ENCODE results near the gene APMAP. TPM values are rescaled to one million over a fixed set of nuclear protein-coding genes. Genes with fewer than 3 reads are reported as not detected.

Gene APMAP
- total and polyA plus RNA-seq, 8 donors = 20.8 to 47.8 (median 28.4) TPM

DNA sequence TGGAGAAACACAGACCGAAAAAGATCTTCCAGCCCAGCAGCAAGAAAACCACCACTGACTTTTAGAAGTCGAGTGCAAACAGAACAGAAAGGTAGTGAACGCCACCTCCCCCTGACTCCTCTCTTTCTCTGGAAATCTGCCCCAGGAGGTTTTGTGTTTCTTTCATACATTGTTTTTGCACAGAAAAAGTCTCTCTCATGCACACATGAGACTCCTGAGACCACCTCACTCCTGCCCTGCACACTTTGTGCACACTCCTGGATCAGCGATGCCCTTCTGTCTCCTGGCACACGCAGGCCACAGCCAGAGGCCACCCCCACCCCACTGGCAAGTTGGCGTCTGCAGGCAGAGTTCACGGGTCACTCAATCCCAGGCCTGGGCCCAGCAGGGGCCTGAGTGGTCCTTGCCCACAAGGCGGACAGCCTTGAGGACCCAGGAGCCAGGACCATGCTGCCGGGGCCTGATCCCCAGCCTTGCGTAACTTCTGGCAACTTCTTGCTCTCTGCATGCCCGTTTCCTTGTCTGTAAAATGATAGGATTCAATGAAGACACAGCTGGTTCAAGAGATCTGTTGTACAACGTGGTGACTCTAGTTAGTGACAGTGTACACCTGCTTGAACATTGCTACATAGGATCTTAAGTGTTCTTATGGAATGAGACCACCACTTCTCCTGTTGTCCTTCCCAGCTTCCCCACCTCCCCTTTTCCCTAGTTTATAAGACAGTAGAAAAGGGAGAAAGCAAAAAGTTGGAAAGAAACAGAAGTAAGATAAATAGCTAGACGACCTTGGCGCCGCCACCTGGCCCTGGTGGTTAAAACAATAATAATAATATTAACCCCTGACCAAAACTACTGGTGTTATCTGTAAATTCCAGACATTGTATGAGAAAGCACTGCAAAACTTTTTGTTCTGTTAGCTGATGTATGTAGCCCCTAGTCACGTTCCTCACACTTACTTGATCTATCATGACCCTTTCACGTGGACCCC is 73.7 kb downstream of the APMAP start:
- H3K9me3 ChIP-seq = no peaks in the 10 kb centered on the region
- TF ChIP-seq, protein P1, sequence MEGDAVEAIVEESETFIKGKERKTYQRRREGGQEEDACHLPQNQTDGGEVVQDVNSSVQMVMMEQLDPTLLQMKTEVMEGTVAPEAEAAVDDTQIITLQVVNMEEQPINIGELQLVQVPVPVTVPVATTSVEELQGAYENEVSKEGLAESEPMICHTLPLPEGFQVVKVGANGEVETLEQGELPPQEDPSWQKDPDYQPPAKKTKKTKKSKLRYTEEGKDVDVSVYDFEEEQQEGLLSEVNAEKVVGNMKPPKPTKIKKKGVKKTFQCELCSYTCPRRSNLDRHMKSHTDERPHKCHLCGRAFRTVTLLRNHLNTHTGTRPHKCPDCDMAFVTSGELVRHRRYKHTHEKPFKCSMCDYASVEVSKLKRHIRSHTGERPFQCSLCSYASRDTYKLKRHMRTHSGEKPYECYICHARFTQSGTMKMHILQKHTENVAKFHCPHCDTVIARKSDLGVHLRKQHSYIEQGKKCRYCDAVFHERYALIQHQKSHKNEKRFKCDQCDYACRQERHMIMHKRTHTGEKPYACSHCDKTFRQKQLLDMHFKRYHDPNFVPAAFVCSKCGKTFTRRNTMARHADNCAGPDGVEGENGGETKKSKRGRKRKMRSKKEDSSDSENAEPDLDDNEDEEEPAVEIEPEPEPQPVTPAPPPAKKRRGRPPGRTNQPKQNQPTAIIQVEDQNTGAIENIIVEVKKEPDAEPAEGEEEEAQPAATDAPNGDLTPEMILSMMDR (IDR thresholded peaks at IDR 0.05) = no peak
- no peaks in the 10 kb centered on the region for H3K36me3 ChIP-seq
- ATAC-seq = peak; percentile 57 to 66 (median 62)
- H3K27me3 ChIP-seq = no peaks in the 10 kb centered on the region
- 28 to 31% methylated on average over 17 of the region's 17 CpGs for WGBS, 2 donors
- H3K4me1 ChIP-seq = peaks cover 5 to 8% (median 7%) of the 10 kb centered on the region in 3 donors
- H3K27ac ChIP-seq = no peak overlapping the region
- intact Hi-C loops (cut with DNase I) = loop anchor here in 2 of 3 donors (10.0 kb wide), 2 partner anchors 754 to 764 kb away; no protein-coding TSS in a partner anchor
- no peak for FAIRE-seq
- peak in 1 of 6 donors; percentile 68 for DNase-seq
- H3K4me3 ChIP-seq = no peak overlapping the region

DNA sequence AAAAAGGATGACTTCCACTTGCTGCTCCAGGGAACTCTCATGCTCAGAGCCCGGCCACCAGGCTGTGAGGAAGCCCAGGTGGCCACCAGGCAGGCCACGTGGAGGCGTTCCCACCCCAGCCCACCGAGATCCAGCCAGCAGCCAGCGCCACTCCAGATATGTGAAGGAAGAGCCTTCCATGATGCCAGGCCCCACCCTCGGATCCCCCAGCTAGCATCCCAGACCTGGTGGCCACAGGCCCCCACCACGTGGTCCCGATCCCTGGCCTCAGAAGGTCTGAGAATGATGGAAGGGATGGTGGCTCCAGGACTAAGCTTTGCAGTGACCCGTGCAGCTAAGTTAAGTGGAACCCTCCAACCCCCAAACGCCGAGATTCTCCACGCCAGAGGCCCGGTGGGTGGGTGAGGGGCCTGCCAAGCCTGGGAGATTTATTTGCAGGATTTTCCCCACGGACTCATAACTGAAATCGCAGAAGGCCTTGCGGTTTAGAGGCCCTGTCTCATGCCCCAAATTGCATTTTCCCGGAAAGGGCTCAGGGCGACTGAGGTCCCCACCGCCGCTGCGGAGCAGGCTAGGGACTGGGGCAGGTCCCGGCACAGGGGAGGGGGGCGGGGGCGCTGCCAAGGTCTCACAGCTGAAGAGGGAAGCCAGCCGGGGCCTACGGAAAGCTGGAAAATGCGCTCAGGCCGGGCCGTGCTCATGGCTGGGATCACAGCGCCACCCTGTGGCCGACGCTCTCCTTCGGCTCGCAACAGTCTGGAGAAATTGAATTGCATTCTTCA is 74.6 kb downstream of the APMAP start:
- WGBS, 2 donors = 32% methylated on average over 33 to 34 of the region's 34 CpGs
- ATAC-seq (peak; percentile 97 to 99 (median 99)), DNase-seq (peak; percentile 66 to 91 (median 76)), FAIRE-seq (no peak)
- no peaks in the 10 kb centered on the region for H3K27me3 ChIP-seq
- H3K27ac ChIP-seq = no peak overlapping the region
- peaks cover 5 to 8% (median 7%) of the 10 kb centered on the region in 3 donors for H3K4me1 ChIP-seq
- intact Hi-C loops (cut with DNase I) = loop anchor here in 2 of 3 donors (10.0 kb wide), 2 partner anchors 753 to 763 kb away; no protein-coding TSS in a partner anchor
- H3K9me3 ChIP-seq = no peaks in the 10 kb centered on the region
- TF ChIP-seq, protein P1 (IDR thresholded peaks at IDR 0.05) = peak; percentile 79 to 91 (median 87)
- no peaks in the 10 kb centered on the region for H3K36me3 ChIP-seq
- H3K4me3 ChIP-seq = no peak overlapping the region

DNA sequence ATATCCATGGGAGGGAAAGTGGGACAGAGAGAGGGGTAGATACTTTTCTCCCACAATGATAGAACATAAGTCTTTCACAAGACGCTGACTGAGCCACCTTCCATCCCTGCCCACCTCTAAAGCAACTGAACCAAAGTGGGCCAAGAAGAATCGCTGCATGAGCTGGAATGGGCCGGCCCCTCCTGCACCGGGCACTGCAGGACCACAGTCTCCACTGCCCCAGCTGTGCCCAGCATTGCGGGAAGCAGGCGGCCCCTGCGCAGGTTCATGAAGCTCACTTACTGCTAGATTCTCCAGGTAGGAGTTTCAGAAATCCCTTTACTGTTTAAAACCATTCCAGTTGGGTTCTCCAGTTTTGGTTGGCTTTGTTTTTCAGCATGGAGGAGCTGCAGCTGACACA is 75.5 kb downstream of the APMAP start:
- no peak overlapping the region for H3K4me3 ChIP-seq
- ATAC-seq = no peak
- intact Hi-C loops (cut with DNase I) = loop anchor here in 2 of 3 donors (10.0 kb wide), 2 partner anchors 752 to 762 kb away; no protein-coding TSS in a partner anchor
- no peaks in the 10 kb centered on the region for H3K27me3 ChIP-seq
- H3K9me3 ChIP-seq = no peaks in the 10 kb centered on the region
- TF ChIP-seq, protein P1 (IDR thresholded peaks at IDR 0.05) = no peak
- WGBS, 2 donors = 86 to 92% methylated on average over 7 of the region's 7 CpGs
- DNase-seq = peak in 1 of 6 donors; percentile 50
- no peak for FAIRE-seq
- H3K27ac ChIP-seq = no peak overlapping the region
- H3K36me3 ChIP-seq = no peaks in the 10 kb centered on the region
- peaks cover 5 to 8% (median 7%) of the 10 kb centered on the region in 3 donors for H3K4me1 ChIP-seq

DNA sequence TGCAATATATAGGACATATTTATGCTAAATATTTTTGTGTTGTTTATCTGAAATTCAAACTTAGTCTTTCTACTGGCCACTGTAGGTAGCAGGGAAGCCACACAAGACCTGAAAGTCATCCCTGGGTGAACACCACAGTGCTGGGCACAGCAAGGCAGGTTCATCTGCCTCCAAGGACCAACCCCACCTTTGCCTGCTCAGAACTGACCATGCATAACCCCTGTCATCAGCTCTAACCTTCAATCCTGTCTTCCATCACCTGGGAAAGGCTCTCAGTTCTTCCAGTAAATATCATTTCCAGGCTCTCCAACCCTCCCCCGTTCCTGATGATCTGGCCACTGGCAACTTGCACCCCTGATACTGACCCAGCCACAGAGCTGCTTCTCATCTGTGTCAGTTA is 76.1 kb downstream of the APMAP start:
- FAIRE-seq (no peak), ATAC-seq (no peak), DNase-seq (no peak)
- Histone ChIP-seq H3K36me3 (no peaks in the 10 kb centered on the region), H3K4me1 (peaks cover 5 to 8% (median 7%) of the 10 kb centered on the region in 3 donors), H3K4me3 (no peak overlapping the region), H3K27me3 (no peaks in the 10 kb centered on the region), H3K27ac (no peak overlapping the region), H3K9me3 (no peaks in the 10 kb centered on the region)
- intact Hi-C loops (cut with DNase I) = loop anchor here in 2 of 3 donors (10.0 kb wide), 2 partner anchors 752 to 762 kb away; no protein-coding TSS in a partner anchor
- TF ChIP-seq, protein P1 (IDR thresholded peaks at IDR 0.05) = no peak
- WGBS, 2 donors = 85% methylated on average over 1 of the region's 1 CpG

Measured in pancreas (tissue), 10 donors.